Cardiac fibroblast (primary cell): ENCODE data around the gene IL1RL2.
A peak's percentile ranks its signal among the peaks of the same experiment; 100 is the strongest.

Source experiments
- DNase-seq, 2 donors: peaks; one replicate each; pipeline versions ENCODE4 v3.0.0 to v3.0.0-alpha.2; 2010; ENCODE audit warnings: low read depth in 2 of 2
- H3K4me3 ChIP-seq, 2 donors: replicated peaks in 1 of 2; 1 replicate in 1 of 2; 2 replicates in 1 of 2; pipeline ENCODE4 v1.5.1; 2011; ENCODE audit warnings: low read depth in 2 of 2, low read length in 2 of 2, mild to moderate bottlenecking in 2 of 2, moderate library complexity in 1 of 2
- CTCF ChIP-seq: IDR thresholded peaks from one replicate; pipeline ENCODE4 v1.5.1; 2011; ENCODE audit warnings: low read depth, mild to moderate bottlenecking, low read length, inconsistent platforms

IL1RL2 gene

GRCh38 chr2:102141970-102142828, 44.6 kb upstream of the IL1RL2 start, which contains the start of gene IL1R1:
TSS of gene IL1R1 (plus strand) at chr2:102142746. CDS start at chr2:102157725, 14,979 bp downstream.
- no peak for TF ChIP-seq CTCF
- peak; percentile 70 to 85 for DNase-seq
- peak within 1 kb of the TSS; percentile 75 to 81 for H3K4me3 ChIP-seq

DNA sequence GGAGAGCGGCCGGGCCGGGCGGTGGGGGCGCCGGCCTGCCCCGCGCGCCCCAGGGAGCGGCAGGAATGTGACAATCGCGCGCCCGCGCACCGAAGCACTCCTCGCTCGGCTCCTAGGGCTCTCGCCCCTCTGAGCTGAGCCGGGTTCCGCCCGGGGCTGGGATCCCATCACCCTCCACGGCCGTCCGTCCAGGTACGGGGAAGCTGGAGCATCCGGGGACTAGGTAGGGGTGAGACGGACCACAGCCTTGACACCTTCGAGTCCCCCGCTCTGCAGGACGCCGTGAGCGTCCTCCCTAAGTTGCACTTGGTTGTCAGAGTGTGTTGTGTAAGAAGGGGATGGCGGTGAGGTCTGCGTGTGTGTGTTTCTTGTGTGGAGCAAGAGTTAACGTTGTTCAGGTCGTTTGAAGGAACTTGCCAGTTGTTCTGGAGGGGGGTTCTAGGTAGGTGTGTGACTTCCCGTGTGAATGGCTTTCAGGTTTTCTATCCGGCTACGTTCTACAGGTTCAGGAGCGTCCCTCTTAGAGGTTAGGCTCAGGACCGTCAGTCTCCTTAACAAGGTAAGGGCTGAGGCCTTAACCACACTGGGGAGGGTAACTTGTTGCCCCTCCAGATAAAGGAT, 43.9 kb upstream of the IL1RL2 start:
- TF ChIP-seq CTCF, result no peak
- peak overlapping the region; percentile 75 to 81 for H3K4me3 ChIP-seq
- DNase-seq, result peak; percentile 70 to 75

DNA sequence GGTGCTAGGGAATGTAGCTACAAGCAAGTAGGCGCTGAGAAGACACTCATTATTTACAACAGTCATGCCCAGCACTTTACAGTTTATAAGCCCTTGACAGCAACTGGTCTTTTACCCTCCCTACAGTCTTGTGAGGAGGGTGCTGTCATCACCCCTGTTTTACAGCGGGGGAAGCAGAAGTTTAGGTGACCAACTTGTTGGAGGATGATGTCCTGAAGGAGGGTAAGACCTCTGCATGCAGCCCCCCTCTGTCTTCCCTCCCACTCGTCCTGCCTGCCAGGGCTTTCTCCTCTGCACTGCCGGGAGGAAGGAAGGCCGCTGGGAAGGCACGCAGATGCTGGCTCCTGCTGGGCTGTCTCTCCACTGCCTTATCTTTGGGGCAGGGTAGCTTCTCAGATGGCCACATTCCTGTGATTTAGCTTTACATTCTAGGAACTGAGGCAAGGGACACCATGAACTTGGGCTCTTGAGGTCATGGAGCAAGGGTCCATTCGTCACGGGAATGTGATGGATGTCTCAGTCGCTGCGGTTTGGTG, 43.3 kb upstream of the IL1RL2 start:
- DNase-seq, result peak; percentile 59 to 88
- H3K4me3 ChIP-seq, result peak overlapping the region; percentile 75 to 81
- TF ChIP-seq CTCF, result no peak

DNA sequence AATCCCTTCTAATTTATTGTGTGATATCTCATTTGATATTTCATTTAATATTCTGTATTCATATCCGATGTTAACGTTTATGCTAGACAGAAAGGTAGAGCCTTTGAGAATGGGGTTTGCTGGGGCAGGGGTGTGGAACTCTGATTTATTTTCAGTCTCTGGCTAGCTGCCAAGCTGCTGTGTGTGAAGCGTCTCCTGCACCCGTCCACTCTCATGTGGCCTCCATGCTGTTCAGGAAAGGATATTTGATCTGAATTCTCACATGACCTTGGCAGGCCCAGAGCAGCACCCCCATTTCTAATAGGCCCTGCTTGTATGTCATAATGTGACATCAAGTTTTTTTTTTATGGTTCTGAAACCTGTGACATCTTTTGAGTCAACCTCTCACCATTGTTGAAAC, 42.7 kb upstream of the IL1RL2 start:
- no peak for TF ChIP-seq CTCF
- peak overlapping the region; percentile 75 to 81 for H3K4me3 ChIP-seq
- peak; percentile 69 to 86 for DNase-seq

DNA sequence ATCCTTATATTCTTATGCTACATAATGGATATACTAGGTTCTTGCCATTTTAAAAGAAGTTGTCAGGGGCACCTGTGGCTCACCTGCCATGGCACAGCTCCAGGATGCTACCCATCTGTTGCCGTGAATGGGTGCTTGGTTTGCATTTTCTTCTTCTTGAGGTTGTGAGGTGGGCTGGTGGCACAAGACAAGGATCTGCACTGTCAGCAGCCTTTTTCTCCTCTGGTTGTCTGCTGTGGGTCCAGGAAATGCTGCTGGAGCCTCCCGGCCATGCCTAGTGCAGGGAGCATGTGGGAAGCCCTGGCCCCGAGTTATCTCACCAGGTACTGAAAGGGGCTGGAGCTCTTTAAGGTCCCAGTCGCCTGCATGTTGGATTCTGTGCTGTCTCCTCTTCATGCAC, 41.7 kb upstream of the IL1RL2 start:
- no peak for DNase-seq
- TF ChIP-seq CTCF, result no peak
- H3K4me3 ChIP-seq, result peak overlapping the region; percentile 75 to 81

DNA sequence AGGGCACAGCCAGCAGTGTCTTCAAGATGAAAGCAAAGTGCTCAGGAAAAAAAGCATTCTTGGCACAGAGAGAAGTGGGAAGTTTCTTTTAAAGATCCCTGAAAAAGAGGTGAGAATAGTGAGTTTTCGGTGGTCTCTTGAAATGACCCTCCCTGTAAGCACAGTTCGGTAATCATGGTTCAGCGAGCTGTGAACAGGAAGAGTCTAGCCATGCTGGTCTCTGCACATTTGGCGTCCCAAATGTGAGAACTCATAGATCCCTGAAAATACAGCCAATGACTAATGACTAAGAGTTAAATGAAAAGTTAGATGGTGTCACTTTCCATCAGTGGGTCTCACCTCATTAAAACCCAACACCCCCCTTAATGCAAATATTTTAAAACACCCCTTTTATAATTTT, 40.9 kb upstream of the IL1RL2 start:
- no peak for DNase-seq
- H3K4me3 ChIP-seq, result peak overlapping the region in 1 of 2 donors; percentile 75
- TF ChIP-seq CTCF, result no peak
